ENCODE data around the gene LAMTOR5. TPM values are rescaled to one million over a fixed set of nuclear protein-coding genes. Genes with fewer than 3 reads are reported as not detected.
A peak's percentile ranks its signal among the peaks of the same experiment; 100 is the strongest.

LAMTOR5 gene
- total RNA-seq, 1 donor, result 38.4 TPM

DNA sequence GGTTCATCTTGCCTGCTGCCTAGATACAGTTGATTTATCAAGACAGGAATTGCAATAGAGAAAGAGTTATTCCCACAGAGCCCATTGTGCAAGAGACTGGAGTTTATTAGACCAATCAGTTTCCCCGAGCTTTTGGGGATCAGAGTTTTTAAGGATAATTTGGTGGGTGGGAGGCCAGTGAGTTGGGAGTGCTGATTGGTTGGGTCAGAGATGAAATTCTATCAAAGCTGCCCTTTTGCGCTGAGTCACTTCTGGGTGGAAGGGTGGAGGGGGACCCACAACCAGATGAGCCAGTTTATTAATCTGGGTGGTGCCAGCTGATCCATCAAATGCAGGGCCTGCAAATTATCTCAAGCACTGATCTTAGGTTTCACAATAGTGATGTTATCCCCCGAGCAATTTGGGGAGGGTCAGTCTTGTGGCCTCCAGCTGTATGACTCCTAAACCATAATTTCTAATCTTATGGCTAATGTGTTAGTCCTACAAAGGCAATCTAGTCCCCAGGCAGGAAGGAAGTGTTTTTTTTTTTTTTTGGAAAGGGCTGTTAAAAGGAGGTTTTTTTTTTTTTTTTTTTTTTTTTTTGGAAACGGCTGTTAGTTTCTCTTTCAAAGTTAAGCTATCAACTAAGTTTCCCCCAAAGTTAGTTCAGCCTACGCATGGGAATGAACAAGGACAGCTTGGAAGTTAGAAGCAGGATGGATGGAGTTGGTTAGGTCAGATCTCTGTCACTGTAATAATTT lies 24.1 kb downstream of the LAMTOR5 start:
- DNase-seq (ENCODE audit: insufficient read length, low spot score, missing footprints), result no peak

GRCh38 chr1:110380672-110381283 lies 26.7 kb downstream of the LAMTOR5 start:
- H3K36me3 ChIP-seq (ENCODE audit: insufficient read depth, low read length), result peaks cover 35% of the 10 kb centered on the region

More for the DNA sequence above, 24.1 kb downstream of the LAMTOR5 start:
- no peaks in the 10 kb centered on the region for H3K27me3 ChIP-seq (ENCODE audit: insufficient read depth, low read length)
- H4K20me1 ChIP-seq (ENCODE audit: insufficient read depth, low read length), result no peaks in the 10 kb centered on the region
- H3K4me2 ChIP-seq (ENCODE audit: insufficient read depth, low read length), result no peak overlapping the region
- TF ChIP-seq, protein P1, sequence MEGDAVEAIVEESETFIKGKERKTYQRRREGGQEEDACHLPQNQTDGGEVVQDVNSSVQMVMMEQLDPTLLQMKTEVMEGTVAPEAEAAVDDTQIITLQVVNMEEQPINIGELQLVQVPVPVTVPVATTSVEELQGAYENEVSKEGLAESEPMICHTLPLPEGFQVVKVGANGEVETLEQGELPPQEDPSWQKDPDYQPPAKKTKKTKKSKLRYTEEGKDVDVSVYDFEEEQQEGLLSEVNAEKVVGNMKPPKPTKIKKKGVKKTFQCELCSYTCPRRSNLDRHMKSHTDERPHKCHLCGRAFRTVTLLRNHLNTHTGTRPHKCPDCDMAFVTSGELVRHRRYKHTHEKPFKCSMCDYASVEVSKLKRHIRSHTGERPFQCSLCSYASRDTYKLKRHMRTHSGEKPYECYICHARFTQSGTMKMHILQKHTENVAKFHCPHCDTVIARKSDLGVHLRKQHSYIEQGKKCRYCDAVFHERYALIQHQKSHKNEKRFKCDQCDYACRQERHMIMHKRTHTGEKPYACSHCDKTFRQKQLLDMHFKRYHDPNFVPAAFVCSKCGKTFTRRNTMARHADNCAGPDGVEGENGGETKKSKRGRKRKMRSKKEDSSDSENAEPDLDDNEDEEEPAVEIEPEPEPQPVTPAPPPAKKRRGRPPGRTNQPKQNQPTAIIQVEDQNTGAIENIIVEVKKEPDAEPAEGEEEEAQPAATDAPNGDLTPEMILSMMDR (IDR thresholded peaks at IDR 0.05; ENCODE audit: extremely low read depth, low read depth, low read length), result no peak
- H2AFZ ChIP-seq (ENCODE audit: low read length), result no peak overlapping the region
- no peak overlapping the region for H3K4me3 ChIP-seq (ENCODE audit: insufficient read depth, low read length)
- H3K9me3 ChIP-seq (ENCODE audit: low read depth, low read length), result no peaks in the 10 kb centered on the region
- H3K4me1 ChIP-seq (ENCODE audit: insufficient read depth, low read length), result peaks cover 30% of the 10 kb centered on the region
- H3K27ac ChIP-seq (ENCODE audit: low read depth, low read length), result peak overlapping the region; percentile 53
- H3K36me3 ChIP-seq (ENCODE audit: insufficient read depth, low read length), result peaks cover 32% of the 10 kb centered on the region
- peaks cover 8% of the 10 kb centered on the region for H3K79me2 ChIP-seq (ENCODE audit: insufficient read depth, low read length)

GRCh38 chr1:110375490-110375889 lies 32.0 kb downstream of the LAMTOR5 start:
- TF ChIP-seq, protein P1 (IDR thresholded peaks at IDR 0.05; ENCODE audit: extremely low read depth, low read depth, low read length), result no peak
- no peaks in the 10 kb centered on the region for H4K20me1 ChIP-seq (ENCODE audit: insufficient read depth, low read length)
- no peak overlapping the region for H3K4me2 ChIP-seq (ENCODE audit: insufficient read depth, low read length)
- H3K9me3 ChIP-seq (ENCODE audit: low read depth, low read length), result no peaks in the 10 kb centered on the region
- H2AFZ ChIP-seq (ENCODE audit: low read length), result no peak overlapping the region
- H3K79me2 ChIP-seq (ENCODE audit: insufficient read depth, low read length), result peaks cover 8% of the 10 kb centered on the region
- peaks cover 55% of the 10 kb centered on the region for H3K36me3 ChIP-seq (ENCODE audit: insufficient read depth, low read length)
- H3K27ac ChIP-seq (ENCODE audit: low read depth, low read length), result no peak overlapping the region
- H3K27me3 ChIP-seq (ENCODE audit: insufficient read depth, low read length), result no peaks in the 10 kb centered on the region
- H3K4me1 ChIP-seq (ENCODE audit: insufficient read depth, low read length), result peaks cover 19% of the 10 kb centered on the region
- no peak overlapping the region for H3K4me3 ChIP-seq (ENCODE audit: insufficient read depth, low read length)
- DNase-seq (ENCODE audit: insufficient read length, low spot score, missing footprints), result no peak

More at GRCh38 chr1:110380672-110381283, 26.7 kb downstream of the LAMTOR5 start:
- Histone ChIP-seq H2AFZ (ENCODE audit: low read length) (no peak overlapping the region), H3K27me3 (ENCODE audit: insufficient read depth, low read length) (no peaks in the 10 kb centered on the region), H3K27ac (ENCODE audit: low read depth, low read length) (peak overlapping the region; percentile 84), H3K4me3 (ENCODE audit: insufficient read depth, low read length) (peak overlapping the region; percentile 18), H3K4me2 (ENCODE audit: insufficient read depth, low read length) (peak overlapping the region; percentile 17), H3K9me3 (ENCODE audit: low read depth, low read length) (no peaks in the 10 kb centered on the region), H3K4me1 (ENCODE audit: insufficient read depth, low read length) (peaks cover 30% of the 10 kb centered on the region), H3K79me2 (ENCODE audit: insufficient read depth, low read length) (peaks cover 3% of the 10 kb centered on the region), H4K20me1 (ENCODE audit: insufficient read depth, low read length) (no peaks in the 10 kb centered on the region)
- peak; percentile 65 for DNase-seq (ENCODE audit: insufficient read length, low spot score, missing footprints)
- TF ChIP-seq, protein P1 (IDR thresholded peaks at IDR 0.05; ENCODE audit: extremely low read depth, low read depth, low read length), result no peak

GRCh38 chr1:110370827-110371226 lies 36.7 kb downstream of the LAMTOR5 start:
- Histone ChIP-seq H2AFZ (ENCODE audit: low read length) (no peak overlapping the region), H3K4me3 (ENCODE audit: insufficient read depth, low read length) (no peak overlapping the region), H3K79me2 (ENCODE audit: insufficient read depth, low read length) (peaks cover 10% of the 10 kb centered on the region), H3K4me1 (ENCODE audit: insufficient read depth, low read length) (peaks cover 13% of the 10 kb centered on the region), H3K4me2 (ENCODE audit: insufficient read depth, low read length) (no peak overlapping the region), H3K27me3 (ENCODE audit: insufficient read depth, low read length) (no peaks in the 10 kb centered on the region), H4K20me1 (ENCODE audit: insufficient read depth, low read length) (no peaks in the 10 kb centered on the region), H3K27ac (ENCODE audit: low read depth, low read length) (peak overlapping the region; percentile 46), H3K9me3 (ENCODE audit: low read depth, low read length) (no peaks in the 10 kb centered on the region), H3K36me3 (ENCODE audit: insufficient read depth, low read length) (peaks cover 33% of the 10 kb centered on the region)
- peak; percentile 80 for DNase-seq (ENCODE audit: insufficient read length, low spot score, missing footprints)
- TF ChIP-seq, protein P1 (IDR thresholded peaks at IDR 0.05; ENCODE audit: extremely low read depth, low read depth, low read length), result no peak

All from osteoblast (primary cell).